Stimulated activated CD8-positive, alpha-beta memory T cell treated with anti-CD3 and anti-CD28 coated beads, Interleukin-7, amount 100 ng/mL, for 4 hours (primary cell): ENCODE data around the gene CALHM1.
A peak's percentile ranks its signal among the peaks of the same experiment; 100 is the strongest.
"Not testable (repeated sequence)": the region's sequence is repeated elsewhere in the genome, so short reads cannot be mapped to it uniquely, and the experiment has no call there.

Source experiments
- DNase-seq, 2 donors: peaks; one replicate each; pipeline ENCODE4 v3.0.0-alpha.2; 2020; ENCODE audit warnings: low read depth in 2 of 2

CALHM1 gene, protein sequence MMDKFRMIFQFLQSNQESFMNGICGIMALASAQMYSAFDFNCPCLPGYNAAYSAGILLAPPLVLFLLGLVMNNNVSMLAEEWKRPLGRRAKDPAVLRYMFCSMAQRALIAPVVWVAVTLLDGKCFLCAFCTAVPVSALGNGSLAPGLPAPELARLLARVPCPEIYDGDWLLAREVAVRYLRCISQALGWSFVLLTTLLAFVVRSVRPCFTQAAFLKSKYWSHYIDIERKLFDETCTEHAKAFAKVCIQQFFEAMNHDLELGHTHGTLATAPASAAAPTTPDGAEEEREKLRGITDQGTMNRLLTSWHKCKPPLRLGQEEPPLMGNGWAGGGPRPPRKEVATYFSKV

DNA sequence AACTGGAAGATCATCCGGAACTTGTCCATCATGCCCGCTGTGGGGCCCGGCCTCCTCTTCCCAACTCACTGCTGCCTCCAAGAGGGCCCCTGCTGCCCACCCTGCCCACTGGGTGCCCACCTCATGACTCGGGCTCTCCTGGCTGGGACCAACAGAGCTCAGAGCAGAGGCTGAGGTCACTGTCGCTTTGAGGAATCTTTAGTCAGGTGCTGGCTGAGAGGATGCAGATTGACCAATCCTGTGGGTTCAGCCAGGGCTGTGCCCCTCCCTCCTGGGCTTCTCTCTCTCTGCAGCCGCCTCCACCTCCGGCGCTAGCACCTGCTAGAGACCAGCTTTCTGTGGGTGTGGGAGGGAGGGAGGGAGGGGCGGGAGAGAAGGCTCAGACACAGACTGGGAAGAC, at the start of gene CALHM1:
TSS of gene CALHM1 (minus strand) at position 181 of the 400 bp plus-strand sequence. CDS start at position 32, 149 bp downstream.
- no peak for DNase-seq

DNA sequence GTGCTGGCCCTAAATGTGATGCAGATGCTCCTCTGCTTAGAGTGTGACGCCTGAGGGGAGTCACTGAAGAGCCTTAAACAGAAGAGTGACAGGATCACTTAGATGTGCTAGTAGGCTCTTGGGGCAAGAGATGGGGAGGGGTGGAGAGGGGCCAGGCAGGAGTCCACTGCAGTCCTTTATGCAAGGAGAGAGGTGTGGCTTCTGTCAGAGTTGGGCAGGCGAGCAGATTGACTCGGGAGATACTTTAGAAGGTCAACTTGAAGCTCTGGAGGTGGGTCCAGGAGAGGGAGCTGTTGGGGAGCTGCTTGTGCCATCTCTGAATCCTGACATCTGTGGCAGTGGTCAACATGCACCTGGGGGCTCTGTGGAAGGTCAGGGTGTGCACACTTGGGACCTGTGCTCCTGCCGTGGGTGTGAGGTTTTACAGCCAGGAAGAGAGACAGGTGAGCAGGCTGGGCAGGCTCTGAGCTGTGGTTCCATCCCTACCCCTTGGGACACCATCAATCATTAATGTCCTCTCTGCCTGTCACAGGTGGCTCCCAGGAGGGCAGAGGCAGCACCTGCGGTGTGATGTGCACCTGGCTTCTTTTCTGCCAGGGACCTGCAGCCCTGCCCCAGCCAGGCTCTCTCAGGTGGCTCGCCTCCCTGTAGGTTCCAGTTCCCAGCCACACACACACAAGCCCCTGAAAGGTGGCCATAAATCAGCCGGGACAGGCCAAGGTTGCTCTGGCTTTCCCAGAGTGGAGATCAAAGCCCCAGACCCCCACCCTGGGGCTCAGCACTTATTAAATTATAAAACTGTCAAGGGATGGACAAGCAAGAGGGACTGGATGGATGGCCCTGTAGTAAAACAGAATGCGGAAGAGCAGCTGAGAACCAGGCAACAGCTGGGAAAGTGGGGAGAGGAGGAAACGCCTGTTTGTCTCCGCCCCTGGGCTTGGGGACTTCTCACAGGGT, 48.8 kb upstream of the CALHM1 start:
- no peak for DNase-seq

DNA sequence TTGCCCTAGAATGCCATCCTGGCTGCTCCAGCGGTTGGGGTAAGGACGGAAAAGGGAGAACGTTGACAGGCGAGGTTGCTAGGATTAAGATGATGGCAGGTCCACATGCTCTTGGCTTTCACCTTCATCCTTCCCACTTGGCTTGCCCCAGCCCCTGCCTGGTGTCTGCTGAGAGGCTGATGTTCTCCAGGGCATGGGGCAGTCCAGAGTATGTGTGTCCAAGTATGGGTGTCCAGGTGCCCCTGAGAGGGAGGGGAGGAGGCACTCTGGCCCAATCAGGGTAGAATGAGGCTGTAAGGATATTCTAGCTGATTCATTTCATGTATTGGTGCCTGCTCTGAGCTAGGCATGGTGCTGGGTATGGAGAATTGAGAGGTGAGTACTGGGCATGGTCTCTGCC, 47.4 kb upstream of the CALHM1 start:
- no peak for DNase-seq

DNA sequence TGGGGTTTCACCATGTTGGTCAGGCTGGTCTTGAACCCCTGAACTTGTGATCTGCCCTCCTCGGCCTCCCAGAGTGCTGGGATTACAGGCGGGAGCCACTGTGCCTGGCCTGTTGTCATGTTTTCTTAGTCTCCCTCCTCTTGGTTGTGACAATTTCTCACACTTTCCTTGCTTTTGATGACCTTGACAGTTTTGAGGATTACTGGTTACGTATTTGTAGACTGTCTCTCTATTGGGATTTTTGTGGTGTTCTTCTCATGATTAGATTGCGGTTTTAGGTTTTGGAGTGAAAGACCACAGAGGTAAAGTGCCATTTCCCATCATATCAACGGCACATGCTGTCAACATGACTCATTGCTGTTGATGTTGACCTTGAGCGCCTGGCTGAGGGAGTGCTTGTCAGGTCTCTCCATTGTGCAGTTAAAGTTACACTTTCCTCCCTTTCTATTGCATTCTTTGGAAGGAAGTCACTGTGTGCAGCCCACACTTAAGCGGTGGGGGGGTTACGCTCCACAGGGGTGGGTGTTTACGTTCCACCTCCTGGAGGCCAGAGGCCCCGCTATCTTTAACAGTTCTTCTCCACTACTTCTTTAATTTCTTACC, 45.6 kb upstream of the CALHM1 start:
- peak in 1 of 2 donors; percentile 20 for DNase-seq

DNA sequence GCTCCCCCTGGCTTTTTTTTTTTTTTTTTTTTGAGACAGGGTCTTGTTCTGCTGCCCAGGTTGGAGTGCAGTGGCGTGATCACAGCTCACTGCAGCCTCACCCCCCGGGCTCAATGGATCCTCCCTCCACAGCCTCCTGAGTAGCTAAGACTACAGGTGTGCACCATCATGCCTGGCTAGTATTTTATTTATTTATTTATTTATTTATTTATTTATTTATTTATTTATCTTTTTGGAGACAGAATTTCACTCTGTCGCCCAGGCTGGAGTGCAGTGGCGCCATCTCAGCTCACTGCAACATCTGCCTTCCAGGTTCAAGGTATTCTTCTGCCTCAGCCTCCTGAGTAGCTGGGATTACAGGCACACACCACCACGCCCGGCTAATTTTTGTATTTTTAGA, 45.1 kb upstream of the CALHM1 start:
- not testable (repeated sequence) for DNase-seq

DNA sequence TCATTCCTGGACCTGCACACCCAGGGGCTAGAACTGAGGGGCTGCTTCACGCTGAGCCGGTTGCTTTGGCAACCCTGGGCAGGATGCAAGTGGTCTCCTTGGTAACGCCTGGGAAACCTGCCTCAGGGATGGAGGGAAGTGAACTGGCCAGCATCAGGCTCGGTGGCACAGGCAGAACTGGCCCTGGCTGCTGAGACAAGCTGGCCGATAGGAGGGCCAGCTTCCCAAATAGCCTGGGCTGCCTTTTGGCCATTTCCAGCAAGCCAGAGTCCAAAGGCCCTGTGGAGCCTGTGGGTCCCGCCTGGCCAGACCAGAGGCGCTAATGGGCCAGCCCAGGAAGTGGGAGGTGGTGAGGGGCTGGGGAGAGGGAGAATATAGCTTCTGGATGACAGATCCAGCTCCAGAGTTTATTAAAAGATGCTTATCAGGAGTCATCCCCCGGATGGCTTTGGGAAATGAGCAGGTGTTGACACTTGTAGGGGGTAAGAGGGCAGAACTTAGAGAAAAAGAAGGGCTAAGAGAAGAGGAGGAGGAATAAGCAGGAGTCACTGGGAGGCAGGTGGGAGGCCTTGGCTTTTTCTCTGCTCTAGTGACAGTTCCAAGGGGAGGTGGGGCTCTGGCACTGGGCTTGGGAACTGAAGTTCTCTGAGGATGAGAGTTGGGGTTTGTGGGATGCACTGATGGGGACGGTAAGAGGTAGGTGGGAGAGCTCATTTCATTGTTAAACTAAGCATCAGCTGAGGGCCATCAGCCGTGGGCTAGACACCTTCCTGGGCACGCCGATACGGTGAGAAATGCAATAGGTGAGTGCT, 44.4 kb upstream of the CALHM1 start:
- DNase-seq = no peak

DNA sequence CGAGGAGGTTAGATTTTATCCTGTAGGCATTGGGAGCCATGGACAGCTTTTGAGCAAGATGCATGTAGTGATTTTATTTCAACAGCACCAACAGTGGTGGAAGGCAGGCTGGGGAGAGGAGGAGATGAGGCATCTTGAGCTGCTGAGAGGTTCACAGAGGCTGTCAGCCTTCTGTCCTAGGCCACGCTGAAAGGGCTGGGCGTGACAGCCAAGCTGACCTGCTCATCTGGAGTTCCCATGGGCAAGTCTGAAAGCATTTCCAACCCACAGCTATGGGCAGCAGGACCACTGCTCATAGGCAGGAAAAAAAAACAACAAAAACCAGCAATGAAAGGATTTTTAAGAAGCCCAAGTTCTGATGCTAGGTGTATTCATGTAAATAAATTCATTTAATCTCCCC, 42.5 kb upstream of the CALHM1 start:
- no peak for DNase-seq

DNA sequence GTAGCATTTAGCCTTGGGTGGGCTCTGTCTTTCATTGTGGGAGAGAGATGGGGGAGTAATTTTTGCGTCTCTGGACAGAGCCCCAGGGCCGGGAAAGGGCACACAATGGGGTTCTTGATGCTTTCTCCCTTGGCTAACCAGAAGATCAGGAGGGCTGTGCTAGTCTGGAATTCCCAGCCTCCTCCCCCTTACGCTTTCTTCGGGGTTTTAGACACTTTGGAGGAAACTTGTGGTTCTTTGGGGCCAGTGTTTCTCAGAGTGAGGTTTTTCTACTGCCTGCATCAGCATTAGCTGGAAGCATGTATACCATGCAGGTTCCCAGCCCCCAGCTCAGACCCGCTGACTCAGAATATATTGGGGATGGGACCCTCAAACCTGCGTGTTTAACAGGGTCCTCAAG, 41.8 kb upstream of the CALHM1 start:
- no peak for DNase-seq

DNA sequence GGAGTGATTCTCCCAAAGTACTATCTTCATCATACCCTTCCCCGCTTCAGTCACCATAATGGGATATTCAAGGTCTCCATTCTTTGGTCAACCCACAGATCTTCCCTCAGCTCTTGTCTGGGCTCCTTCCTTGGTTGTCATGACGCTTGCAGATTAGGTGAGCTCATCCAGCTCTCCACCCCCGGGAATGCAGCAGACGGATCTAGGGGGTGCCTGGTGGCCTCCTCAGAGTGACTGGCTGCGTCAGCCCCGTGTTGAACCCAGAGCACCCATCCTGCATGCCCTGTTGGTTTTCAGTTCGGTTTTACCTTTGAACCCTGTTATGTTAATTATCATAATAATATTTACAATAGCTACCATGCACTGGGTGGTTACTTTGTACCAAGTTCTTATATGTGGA, 41.2 kb upstream of the CALHM1 start:
- no peak for DNase-seq

DNA sequence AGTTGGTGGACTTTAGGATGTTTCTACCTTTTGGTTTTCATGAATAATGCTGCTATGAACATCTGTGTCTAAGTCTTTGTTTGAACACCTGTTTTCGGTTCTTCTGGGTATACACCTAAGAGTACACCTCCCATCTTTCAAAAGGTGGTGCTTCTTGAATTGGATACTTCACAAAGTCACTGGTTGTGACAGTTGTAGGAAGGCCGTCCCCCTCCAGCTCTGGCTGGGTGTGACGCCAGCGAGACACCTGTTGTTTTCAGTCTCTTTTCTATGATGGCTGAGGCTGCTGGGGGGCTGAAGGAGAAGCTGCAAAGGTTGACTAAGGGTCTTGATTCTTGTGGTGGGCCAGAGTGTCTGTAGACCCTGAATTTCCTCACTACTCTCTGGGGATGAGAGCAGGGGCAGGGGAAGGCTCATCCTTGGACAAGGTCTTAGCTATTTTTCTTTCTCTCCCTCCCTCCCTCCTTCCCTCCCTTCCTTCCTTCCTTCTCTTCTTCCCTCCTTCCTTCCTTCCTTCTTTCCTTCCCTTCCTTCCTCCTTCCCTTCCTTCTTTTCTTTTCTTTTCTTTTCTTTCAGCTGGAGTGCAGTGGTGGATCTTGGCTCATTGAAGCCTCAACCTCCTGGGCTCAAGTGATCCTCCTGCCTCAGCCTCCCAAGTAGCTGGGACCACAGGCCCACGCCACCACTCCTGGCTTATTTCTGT, 40.4 kb upstream of the CALHM1 start:
- DNase-seq = no peak

DNA sequence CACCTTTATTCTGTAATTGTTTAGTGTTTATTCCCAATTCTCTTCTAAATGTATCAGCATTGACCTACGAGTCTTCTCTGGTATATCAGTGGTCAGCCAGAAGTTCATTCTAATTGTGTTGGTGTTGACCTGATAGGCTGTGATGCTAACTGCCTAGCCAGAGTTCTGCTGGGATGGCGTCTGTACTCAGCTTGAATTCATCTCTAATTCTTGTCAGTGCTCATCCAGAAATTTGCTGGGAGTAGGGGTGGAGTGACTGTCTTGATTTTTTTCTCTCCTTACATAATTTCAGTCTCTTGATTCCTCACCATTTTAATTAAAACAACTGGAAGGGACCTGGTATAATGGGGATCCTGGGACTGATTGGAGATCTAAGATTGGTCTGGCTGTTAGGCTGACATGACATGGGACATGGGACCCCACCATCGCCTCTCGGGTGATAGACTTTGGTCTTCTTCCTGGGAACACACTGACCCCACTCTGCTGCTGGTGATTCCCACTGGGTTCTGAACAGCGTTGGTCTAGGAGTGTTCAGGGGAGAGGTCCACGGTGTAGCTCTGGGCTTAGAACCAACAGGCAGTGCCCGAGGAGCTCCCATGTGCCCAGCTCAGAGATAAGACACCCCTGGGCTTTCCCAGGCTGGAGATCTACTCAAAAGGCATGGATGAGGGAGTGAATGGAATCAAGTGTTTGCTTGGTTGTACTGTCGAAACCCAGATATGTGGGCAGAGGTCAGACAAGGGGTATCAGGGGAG, 38.6 kb upstream of the CALHM1 start:
- no peak for DNase-seq

DNA sequence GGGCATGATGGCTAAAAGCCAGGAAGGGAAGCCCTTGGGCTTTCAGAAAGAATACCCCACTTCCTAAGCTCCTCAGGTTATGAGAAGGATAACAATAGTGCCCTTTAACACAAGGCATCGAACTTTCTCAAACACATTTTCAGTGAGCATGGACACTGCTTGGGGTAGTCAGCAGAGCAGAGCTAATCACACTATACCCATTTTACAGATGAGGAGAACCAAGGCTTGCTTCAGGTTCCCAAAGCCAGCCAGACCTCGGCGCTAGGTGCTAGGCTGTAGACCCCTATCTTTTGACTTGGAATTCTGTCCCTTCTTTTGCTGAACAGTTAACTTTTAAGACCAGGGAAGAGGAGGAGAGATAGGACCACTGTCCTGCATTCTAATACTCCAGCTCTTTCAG, 36.6 kb upstream of the CALHM1 start:
- no peak for DNase-seq

DNA sequence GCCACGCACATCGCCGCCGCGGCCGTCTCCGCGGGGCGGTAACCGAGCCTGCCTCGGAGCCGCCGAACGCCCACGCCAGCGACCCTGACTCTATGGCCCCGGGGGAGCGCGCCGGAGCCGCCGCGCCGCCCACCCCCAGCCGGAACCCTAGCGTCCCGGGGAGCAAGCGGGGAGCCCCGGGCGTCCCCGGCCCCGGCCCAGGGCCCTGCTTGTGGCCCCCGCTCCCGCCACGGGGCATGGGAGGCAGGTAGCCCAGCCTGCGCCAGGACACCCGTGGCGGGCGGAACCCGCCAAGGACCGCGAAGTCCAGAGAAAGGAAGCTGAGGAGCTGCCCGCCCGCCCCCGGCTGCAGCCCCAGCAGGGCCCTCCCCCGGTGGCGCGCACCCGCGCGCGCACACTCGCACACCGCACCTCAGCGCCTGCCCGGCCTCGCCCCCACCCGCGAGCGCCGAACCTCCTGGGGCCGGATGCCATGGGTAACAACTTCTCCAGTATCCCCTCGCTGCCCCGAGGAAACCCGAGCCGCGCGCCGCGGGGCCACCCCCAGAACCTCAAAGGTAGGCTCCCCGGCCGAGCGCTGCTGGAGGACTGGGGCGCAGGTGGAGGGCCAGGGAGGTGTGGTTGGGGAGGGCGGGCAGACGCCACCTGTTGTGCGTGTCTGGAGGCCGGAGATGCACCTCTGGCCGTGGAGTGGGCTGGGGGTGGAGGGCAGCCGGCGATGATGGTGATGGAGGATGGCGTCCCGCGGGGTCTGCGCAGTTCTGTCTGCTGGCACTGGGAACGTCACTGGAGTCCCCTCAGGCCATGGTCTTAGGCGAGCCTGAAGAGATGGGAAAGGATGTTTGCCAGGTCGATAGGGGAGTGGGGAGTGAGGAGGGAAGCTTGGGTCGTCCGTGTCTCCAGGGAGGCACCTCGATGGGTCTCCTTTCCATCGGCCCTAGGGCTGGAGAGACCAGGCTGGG, 35.5 kb upstream of the CALHM1 start:
- DNase-seq = no peak

DNA sequence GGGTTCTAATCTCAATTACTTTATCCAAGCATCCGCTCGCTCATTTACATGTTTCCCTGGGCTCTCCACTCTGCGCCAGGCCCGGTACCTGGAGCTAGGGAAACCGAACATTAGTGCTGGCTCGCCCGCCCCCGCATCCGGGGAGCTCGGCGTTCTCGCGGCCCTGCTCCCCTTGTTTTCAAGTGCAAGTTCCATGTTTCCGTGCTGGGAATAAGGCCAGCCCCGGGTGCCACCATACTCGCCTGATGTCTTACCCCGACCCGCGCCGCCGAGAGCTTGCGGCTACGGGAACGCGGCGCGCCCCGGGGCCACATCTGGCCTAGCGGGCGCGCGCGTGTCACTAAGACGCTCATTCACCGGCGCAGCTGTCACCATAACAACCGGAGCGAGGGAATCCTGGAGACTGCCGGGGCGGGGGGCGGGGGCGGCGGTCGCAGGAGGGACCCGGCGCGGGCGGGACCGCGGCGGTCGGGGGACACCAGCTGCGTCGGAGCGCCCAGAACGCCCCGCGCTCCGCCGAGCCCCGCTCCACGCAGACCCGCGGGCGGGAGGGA, 34.7 kb upstream of the CALHM1 start, which contains the start of gene NEURL1:
TSS of gene NEURL1 (plus strand) at position 344 of the 554 bp plus-strand sequence. CDS start 683 bp downstream, outside the sequence.
- no peak for DNase-seq

DNA sequence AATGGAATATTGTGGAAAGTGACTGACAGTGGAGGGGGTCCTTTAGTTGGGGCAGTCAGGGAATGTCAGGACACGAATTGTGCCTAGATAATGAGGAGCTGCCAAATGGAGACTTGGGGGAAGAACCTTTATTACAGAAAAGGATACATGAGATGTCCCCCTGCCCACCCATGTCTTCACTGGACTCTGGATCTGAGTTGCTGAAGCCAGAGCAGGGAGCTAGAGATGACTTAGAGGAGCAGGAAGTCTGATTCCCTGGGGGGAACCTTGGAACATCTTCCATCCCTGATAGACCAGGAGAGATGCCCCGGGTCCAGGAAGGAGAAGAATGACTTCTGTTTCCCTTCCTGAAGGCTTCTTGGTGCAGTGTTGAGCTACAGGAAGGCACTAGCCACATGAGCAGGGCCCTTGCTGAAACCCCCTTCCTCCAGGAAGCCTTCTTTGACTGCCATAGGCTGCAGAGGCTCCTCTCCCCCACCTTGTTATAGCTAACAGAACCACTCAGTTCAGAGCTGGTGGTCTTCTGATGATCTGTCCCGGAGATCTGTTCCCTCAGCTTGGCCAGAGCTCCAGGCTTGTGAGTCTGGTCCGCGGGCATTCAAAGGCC, 34.1 kb upstream of the CALHM1 start:
- no peak for DNase-seq

DNA sequence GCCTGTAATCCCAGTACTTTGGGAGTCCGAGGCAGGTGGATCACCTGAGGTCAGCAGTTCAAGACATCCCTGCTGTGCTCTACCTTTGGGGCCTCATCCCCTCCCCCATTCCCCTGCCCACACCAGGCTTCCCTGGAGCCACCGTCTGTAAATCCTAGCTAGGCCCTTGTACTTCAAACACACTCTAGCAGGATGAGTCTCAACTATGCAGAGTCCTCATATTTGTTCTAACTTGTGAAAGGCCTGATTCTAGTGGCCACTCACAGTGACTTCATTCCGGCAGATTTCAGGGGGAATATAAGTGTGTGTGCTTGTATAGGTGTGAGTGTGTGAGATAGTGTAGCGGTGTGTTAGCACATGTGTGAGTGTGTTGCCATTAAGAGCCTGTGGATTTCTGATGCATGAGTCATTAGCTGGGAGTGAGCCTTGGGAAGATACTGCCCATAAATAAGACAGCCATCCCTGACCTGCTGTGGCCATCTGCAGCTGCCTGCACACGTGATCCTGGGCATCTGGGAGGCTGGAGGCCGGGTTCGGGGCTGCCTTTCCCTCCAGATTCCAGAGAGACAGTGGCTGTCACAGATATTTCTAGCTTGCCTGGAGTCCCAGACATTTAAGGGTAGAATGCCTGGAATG, 33.1 kb upstream of the CALHM1 start:
- DNase-seq = no peak

DNA sequence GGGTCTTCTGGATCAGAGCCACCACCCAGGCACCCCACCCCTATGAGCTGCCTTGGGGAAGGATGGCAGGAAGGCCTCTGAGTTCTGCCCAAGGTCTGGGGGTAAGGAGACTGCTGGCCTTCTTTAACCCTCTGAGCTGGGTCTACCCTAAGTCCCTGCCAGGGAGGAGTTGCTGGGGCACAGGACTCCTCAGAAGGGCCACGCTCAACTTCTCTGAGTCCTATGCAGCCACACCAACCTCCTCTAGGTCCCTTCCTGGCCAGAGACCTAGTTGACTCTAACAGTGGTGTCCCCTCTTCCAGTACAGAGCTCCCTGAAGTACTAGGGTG, 32.2 kb upstream of the CALHM1 start:
- no peak for DNase-seq

DNA sequence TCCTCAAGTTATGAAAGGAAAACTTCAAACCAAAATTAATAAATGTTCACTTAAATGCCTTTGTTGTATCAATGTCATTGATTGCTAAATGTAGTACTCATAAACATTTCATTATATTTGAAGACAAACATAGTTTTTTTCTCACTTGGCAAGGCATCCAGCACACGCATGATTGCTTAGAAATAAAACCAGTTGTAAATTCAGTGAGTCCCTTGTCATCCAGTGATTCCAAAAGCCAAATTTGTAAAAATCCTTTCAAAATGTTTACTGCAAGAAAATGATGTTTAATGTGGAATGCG, 28.7 kb upstream of the CALHM1 start:
- DNase-seq = no peak
